ENCODE measurements around the gene CD248. TPM values are rescaled to one million over a fixed set of nuclear protein-coding genes. Genes with fewer than 3 reads are reported as not detected.
"Not testable (repeated sequence)": the region's sequence is repeated elsewhere in the genome, so short reads cannot be mapped to it uniquely, and the experiment has no call there.

CD248 gene
- total RNA-seq, 4 donors from 2014 or later = 6.3 to 23.5 (median 12.3) TPM

GRCh38 chr11:66279092-66279734 lies 37.6 kb downstream of the CD248 start:
- TF ChIP-seq POLR2A (IDR thresholded peaks at IDR 0.05) (no peak), CTCF (IDR thresholded peaks at IDR 0.05) (no peak)
- no peak for DNase-seq (ENCODE audit: low spot score in 2 of 2)
- intact Hi-C loops (cut with DNase I; ENCODE audit: low total_unique reads) = no loop called here
- H3K4me3 ChIP-seq (ENCODE audit: low read depth, poor library complexity, severe bottlenecking) = no peak overlapping the region
- 73% methylated on average over 15 of the region's 15 CpGs for WGBS, 2 donors

GRCh38 chr11:66278363-66279091 lies 38.3 kb downstream of the CD248 start:
- DNase-seq (ENCODE audit: low spot score in 2 of 2) = no peak
- TF ChIP-seq POLR2A (IDR thresholded peaks at IDR 0.05) (no peak), CTCF (IDR thresholded peaks at IDR 0.05) (no peak)
- no peak overlapping the region for H3K4me3 ChIP-seq (ENCODE audit: low read depth, poor library complexity, severe bottlenecking)
- intact Hi-C loops (cut with DNase I; ENCODE audit: low total_unique reads) = no loop called here
- 6 to 8% methylated on average over 20 to 23 of the region's 45 CpGs for WGBS, 2 donors

- no peak within 1 kb of the TSS for H3K4me3 ChIP-seq (ENCODE audit: low read depth, poor library complexity, severe bottlenecking)
- intact Hi-C loops (cut with DNase I; ENCODE audit: low total_unique reads) = no loop called here
- TF ChIP-seq POLR2A (IDR thresholded peaks at IDR 0.05) (no peak), CTCF (IDR thresholded peaks at IDR 0.05) (no peak)
- WGBS, 2 donors = 7 to 8% methylated on average over 19 to 55 of the region's 84 CpGs
- no peak for DNase-seq (ENCODE audit: low spot score in 2 of 2)
Observed at GRCh38 chr11:66277471-66278362, 39.1 kb downstream of the CD248 start, which contains the start of gene CNIH2. TSS of gene CNIH2 (plus strand) at chr11:66278175. CDS start at chr11:66278457, 282 bp downstream.

GRCh38 chr11:66277064-66277463 lies 39.8 kb downstream of the CD248 start:
- H3K4me3 ChIP-seq (ENCODE audit: low read depth, poor library complexity, severe bottlenecking); DNase-seq (ENCODE audit: low spot score in 2 of 2); intact Hi-C loops (cut with DNase I; ENCODE audit: low total_unique reads): not testable (repeated sequence)
- WGBS, 2 donors = 69 to 70% methylated on average over 4 of the region's 4 CpGs

GRCh38 chr11:66276619-66277018 lies 40.2 kb downstream of the CD248 start:
- WGBS, 2 donors = 84 to 86% methylated on average over 13 of the region's 13 CpGs
- H3K4me3 ChIP-seq (ENCODE audit: low read depth, poor library complexity, severe bottlenecking); DNase-seq (ENCODE audit: low spot score in 2 of 2); intact Hi-C loops (cut with DNase I; ENCODE audit: low total_unique reads): not testable (repeated sequence)

GRCh38 chr11:66275984-66276612 lies 40.7 kb downstream of the CD248 start:
- WGBS, 2 donors = 73 to 86% methylated on average over 14 of the region's 14 CpGs
- intact Hi-C loops (cut with DNase I; ENCODE audit: low total_unique reads) = no loop called here
- DNase-seq (ENCODE audit: low spot score in 2 of 2) = no peak
- H3K4me3 ChIP-seq (ENCODE audit: low read depth, poor library complexity, severe bottlenecking) = no peak overlapping the region
- TF ChIP-seq POLR2A (IDR thresholded peaks at IDR 0.05) = no peak
- no peak for TF ChIP-seq CTCF (IDR thresholded peaks at IDR 0.05)
